HepG2 (cell line): ENCODE measurements around the gene GJD3.
A peak's percentile ranks its signal among the peaks of the same experiment; 100 is the strongest.

ENCODE experiments used
- DR1 ChIP-seq: sonication (generic); formaldehyde crosslinking; IDR thresholded peaks from 2 replicates; pipeline ENCODE4 v1.8.0; 2021; ENCODE audit warnings: mild to moderate bottlenecking, missing genetic modification reagents, inconsistent platforms
- GABPA ChIP-seq, 2 experiments: IDR thresholded peaks; 2 replicates each; pipeline ENCODE4 v1.6.1; 2011 to 2016; ENCODE audit warnings: low read depth in 2 of 2, low read length in 1 of 2, missing biosample characterization in 1 of 2, missing genetic modification characterization in 1 of 2
- HDAC2 ChIP-seq: sonication (generic); formaldehyde crosslinking; IDR thresholded peaks from 2 replicates; pipeline ENCODE4 v1.4.0; 2020; ENCODE audit warnings: missing genetic modification reagents
- JUND ChIP-seq: sonication (generic); formaldehyde crosslinking; IDR thresholded peaks from 2 replicates; pipeline ENCODE4 v1.8.0; 2022; ENCODE audit warnings: mild to moderate bottlenecking, missing genetic modification reagents
- MYC ChIP-seq: sonication (generic); formaldehyde crosslinking; IDR thresholded peaks from 2 replicates; pipeline ENCODE4 v1.9.0; 2021; ENCODE audit warnings: missing genetic modification reagents, borderline replicate concordance
- POLR2A ChIP-seq, 2 experiments: IDR thresholded peaks; 2 replicates each; pipeline ENCODE4 v1.6.1; 2011; ENCODE audit warnings: low read depth in 2 of 2, low read length in 2 of 2, mild to moderate bottlenecking in 1 of 2, moderate library complexity in 1 of 2; ENCODE audit not compliant: insufficient read depth in 1 of 2
- POLR2AphosphoS5 ChIP-seq: IDR thresholded peaks from 2 replicates; pipeline ENCODE4 v1.6.1; 2012; ENCODE audit warnings: low read depth, low read length
- RXRA ChIP-seq: sonication (generic); formaldehyde crosslinking; IDR thresholded peaks from 2 replicates; pipeline ENCODE4 v1.5.1; 2020; ENCODE audit warnings: missing genetic modification reagents
- SP4 ChIP-seq: sonication (generic); formaldehyde crosslinking; IDR thresholded peaks from 2 replicates; pipeline ENCODE4 v1.8.1; 2023; ENCODE audit warnings: mild to moderate bottlenecking, missing genetic modification reagents
- TARDBP ChIP-seq: sonication (generic); formaldehyde crosslinking; IDR thresholded peaks from 2 replicates; pipeline ENCODE4 v1.8.0; 2022; ENCODE audit warnings: mild to moderate bottlenecking, missing genetic modification reagents
- TF ChIP-seq, protein P1 (sequence below): IDR thresholded peaks from 2 replicates; pipeline ENCODE4 v1.6.1; 2016; ENCODE audit warnings: low read depth, borderline replicate concordance

DNA sequence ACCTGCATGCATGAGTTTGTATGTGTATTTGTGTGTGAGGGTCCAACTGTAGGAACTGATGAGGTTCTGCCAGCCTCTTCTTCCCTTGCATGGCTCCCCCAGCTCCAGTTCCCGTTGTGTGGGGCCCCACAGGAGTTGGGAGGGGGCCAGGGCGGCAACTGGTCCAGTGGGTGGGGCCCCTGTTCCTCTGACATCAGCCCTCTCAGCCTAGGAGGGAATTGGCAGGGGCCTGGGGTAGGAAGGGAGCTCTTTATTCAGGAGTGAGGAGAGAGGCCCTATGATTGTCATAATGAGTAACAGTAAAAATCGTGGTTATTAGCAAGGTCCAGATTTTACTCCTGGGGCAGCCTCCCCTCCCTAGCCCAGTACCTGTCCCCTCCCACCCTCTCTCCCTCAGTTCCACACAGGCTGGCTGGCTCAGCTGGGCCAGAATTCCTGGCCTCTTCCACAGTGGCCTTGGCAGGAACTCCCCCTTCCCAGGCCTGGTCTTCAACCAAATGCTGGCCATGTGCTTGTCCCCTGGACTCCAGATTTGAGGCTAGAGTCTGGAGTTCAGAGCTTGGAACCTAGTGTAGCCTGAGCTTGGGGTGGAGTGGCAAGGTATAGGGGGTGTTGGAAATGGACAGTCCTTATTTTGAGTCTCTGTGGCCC, 36.7 kb downstream of the GJD3 start:
- TF ChIP-seq MYC (0 out of 2 replicates have a peak, but pooled peaks have one; percentile 17), RXRA (CRISPR knock-in tag) (no peak), POLR2AphosphoS5 (no peak), HDAC2 (CRISPR knock-in tag) (no peak), DR1 (no peak), SP4 (CRISPR knock-in tag) (no peak), POLR2A (IDR thresholded peaks at IDR 0.05; ENCODE audit: insufficient read depth in 1 of 2, low read depth in 2 of 2, low read length in 2 of 2) (no peak), TARDBP (no peak), GABPA (IDR thresholded peaks at IDR 0.05; ENCODE audit: low read depth, low read length) (no peak), GABPA (CRISPR knock-in tag; IDR thresholded peaks at IDR 0.05; ENCODE audit: low read depth) (no peak), JUND (no peak)
- TF ChIP-seq, protein P1, sequence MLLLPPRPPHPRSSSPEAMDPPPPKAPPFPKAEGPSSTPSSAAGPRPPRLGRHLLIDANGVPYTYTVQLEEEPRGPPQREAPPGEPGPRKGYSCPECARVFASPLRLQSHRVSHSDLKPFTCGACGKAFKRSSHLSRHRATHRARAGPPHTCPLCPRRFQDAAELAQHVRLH (CRISPR knock-in tag): no peak
